Measurements from ENCODE around the gene MRTFB. TPM values are rescaled to one million over a fixed set of nuclear protein-coding genes. Genes with fewer than 3 reads are reported as not detected.

The MRTFB gene
- total RNA-seq, 1 experiment from 2014 or later: 6.5 TPM

DNA sequence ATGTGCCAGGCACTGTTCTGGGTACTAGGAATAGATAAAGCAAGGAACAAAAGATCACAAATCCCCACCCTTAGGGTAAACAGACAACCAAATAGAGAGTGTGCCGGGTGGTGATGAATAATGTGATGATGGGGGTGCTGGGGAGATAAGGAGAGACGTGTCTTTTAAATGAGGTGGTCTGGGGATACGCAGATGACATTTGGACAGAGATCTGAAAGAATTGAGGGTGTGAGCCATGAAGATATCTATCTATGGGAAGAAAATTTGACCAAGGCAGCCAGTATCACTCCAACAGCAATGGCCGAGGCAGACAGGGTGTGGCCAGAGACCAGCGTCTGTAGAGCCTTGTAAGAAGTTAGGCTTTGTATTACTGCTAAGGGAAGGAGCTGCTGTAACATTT lies 165.3 kb downstream of the MRTFB start:
- DNase-seq (ENCODE audit: low spot score): no peak

DNA sequence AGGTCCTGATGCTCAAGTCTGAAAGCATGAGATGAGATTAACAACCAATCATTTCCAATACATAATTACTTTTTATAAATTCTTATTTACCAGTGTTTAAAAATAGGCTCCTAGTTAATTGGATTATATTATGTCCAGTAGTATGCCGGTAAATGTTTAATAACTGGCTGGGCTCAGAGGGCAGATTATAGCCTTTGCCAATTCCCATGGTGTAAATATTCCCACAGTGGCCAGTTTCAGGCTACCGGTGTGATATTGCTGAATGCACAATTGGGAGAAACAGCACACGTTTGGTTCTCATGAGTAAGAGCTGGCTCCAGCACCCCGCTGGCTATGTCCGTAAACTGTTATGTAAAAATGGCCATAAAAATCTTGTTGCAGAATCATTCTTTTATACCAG lies 167.6 kb downstream of the MRTFB start:
- DNase-seq (ENCODE audit: low spot score): no peak

DNA sequence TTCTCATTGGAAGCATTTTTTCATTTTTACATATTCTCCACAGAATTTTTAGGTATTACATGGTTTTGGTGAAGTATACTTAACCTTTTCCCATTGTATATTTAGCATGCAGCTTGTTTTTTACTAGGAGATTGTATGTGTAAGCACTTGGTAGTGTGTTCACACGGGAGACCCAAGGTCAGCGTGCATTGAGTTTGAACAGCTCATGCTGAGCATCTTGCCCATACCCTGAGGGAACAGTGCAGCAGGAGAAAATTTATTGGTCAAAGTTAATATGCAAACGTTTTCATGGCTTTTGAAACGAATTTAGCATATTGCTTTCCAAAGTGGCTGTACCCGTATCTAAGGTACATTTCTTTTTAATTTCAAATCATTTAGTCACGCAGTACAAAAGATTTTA lies 168.7 kb downstream of the MRTFB start:
- DNase-seq (ENCODE audit: low spot score): no peak

GRCh38 chr16:14240219-14240843 lies 169.2 kb downstream of the MRTFB start:
- no peak for DNase-seq (ENCODE audit: low spot score)

GRCh38 chr16:14240964-14241363 lies 169.8 kb downstream of the MRTFB start:
- DNase-seq (ENCODE audit: low spot score): no peak

DNA sequence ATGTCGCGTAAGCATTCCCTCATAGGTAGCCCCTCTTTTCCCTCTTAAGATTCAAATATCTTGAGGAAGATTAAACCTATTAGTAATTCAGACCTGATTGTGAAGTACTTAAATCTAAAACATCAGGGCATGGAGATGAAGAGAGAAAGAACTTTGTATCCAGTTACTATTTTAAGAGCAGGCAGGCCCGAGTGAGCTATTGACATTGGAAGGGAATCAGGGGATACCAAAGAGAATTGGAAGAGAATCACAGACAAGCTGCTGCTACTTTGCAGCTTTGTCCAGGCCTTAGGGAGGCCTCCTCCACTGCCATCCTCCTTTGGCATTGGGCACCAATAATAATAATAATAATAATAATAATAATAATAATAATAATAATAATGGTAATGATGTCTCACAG lies 170.5 kb downstream of the MRTFB start:
- no peak for DNase-seq (ENCODE audit: low spot score)

DNA sequence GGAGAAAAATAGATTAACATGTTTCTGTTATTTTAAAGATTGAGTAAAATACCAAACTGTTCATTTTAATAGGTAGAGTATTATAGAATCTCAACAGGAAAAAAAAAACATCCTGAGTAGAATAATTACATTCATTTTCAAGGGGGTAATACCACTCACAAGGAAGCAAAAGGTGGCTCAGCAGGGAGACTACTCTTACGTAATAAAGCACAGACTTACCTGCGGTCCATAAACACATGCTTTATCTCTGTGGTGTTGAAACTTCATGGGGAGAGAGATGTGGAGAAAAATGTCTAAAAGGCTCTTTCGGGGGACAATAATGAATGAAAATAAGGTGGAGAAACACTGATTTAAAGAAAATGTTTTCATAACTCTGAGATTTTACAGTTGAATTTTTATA lies 171.7 kb downstream of the MRTFB start:
- no peak for DNase-seq (ENCODE audit: low spot score)

DNA sequence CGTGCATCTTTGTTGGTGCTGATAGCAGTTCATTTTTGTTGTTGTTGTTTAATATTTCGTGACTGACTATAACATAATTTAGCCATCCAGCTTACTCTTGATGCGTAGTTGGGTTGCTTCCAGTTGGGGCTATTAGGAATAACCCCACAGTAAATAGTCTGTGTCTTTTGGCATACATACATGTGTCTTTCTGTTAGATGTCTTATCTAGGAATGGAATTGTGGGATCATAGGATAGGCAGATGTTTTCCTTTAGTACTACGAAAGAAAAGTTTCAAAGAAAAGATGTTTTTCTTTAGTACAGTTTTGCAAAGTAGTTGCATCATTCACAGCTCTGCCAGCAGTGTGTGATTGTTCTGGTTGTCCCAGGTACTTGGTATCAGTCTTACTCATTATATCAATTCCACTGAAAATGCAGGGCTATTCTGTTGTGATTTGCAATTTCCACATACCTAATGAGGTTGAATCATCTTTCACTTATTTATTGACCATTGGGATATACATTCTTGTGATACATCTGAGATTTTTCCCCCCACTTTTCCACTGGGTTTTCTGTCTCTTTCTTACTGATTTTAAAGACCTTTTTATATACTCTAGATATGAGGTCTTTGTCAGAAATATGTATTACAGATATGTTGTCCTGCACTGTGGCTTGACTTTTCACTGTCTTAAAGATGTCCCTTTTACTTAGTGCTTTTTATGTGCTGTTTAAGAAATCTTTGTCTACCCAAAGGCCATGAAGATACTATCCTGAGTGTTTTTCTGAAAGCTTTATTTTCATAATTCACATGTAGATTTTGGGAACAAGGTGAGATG lies 173.3 kb downstream of the MRTFB start:
- no peak for DNase-seq (ENCODE audit: low spot score)

DNA sequence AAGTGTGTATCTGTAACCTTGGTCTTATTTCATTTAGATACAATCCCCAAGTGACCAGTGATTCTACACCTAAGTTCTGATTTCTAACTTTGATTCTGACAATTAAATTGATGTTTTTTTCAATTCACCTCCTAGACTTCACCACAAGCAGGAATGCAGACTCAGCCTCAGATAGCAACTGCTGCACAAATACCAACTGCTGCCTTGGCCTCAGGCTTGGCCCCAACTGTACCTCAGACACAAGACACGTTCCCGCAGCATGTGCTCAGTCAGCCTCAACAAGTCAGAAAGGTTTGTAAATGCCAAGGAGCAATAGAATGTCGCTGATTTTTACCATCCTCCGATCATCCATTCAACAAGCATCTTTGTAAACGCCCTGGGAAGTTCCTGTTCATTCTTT lies 177.7 kb downstream of the MRTFB start:
- DNase-seq (ENCODE audit: low spot score): no peak

DNA sequence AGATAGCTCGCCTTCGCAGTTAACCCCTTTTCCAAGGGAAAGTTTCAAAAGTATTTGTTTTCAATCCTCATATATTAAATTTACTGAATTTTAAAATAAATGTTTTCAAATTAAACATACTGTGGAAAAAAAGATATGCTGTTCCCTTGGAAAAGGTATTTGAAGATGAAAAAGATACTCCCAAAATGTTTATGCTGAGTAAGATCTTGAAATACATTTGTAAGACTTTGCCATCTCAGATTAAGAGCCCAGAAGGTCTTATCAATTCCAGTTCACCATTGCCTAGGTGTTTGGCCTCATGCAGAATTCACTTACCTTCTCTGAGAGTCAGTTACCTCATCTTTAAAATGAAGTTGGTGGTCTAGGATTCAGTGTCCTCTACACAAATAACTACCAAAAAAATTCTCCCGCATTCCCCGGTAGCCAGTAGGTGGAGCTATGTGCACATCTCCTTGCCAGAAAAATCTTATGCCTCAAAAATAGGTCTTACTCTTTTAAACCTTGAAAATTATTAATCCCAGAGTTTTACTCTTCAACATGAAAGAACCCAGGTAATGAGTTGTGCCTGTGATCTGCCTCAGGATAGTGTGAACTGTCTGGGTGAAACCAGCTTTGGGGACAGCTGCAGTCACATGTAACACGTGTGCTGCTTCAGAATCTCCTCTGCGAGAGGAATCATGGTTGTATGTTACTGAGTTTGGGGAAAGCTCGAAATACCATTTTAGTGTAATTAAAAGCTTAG lies 178.3 kb downstream of the MRTFB start:
- DNase-seq (ENCODE audit: low spot score): peak; percentile 63

- DNase-seq (ENCODE audit: low spot score): no peak
These were observed 180.3 kb downstream of the MRTFB start for GRCh38 chr16:14251419-14251818.

DNA sequence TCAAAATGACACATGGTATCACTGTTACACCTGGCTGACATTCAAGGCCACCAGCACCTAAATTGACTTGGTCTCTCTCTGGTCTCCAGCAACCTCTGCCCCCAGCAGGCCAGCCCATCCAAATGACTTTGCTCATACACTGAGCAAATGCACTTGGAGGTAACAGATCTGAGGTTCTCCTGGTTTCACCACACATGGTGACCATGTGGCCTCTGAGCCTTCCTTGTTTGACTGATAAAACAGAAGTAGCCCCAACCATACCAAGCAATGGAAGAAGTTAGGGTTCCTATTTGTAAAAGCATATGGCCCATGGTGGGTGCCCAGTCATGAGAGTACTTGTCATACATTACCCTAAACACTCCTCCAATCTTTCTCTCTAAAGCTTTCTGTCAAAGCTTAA lies 181.7 kb downstream of the MRTFB start:
- no peak for DNase-seq (ENCODE audit: low spot score)

- no peak for DNase-seq (ENCODE audit: low spot score)
These were observed 191.9 kb downstream of the MRTFB start for GRCh38 chr16:14263011-14263410.

GRCh38 chr16:14263769-14264168 lies 192.7 kb downstream of the MRTFB start:
- no peak for DNase-seq (ENCODE audit: low spot score)

DNA sequence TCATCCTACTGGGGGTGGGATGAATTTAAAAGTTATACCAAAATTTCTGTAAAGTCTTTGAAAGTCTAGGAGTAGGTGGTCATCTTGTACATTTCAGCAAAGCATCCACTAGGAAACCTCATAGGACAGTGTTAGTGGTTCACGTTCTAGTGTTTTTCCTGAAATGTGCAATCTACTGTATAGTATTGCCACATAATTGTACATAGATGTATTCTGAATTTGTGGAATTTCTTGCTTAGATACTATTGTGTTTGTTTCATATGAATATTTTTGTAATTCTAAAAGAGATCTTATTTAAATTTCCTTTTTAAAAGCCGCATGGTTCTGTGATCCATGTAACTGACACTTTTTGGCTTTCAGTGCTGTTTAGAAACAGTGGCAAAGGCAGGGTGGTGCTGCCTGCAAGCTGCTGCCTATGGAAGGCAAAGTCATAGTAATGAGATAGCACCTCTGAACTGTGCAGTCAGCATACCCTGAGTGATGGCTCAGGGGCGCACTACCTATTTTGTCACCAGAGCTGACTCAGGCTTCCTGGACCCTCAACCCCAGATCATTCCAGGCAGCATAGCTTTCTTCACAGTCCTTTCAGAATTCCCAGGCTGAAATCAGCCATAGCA lies 193.3 kb downstream of the MRTFB start:
- DNase-seq (ENCODE audit: low spot score): no peak

DNA sequence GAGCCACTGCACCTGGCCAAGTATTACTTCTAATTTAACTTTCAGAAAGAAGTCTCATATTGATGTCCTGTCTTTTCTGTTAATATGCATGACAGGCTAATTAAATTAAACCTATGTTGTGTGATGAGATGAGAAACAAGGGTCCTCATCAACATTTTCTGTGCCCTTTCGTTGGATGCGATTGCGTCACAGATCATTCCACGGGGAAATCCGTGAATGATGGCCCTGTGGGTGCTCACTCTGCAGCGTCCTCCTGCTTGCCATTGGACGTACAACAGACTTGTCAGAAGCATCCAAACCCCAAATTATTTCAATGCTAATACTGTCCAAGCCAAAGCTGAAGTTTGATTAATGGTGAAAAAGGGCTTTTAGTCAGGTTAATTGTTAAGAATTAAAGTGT lies 197.0 kb downstream of the MRTFB start:
- no peak for DNase-seq (ENCODE audit: low spot score)

DNA sequence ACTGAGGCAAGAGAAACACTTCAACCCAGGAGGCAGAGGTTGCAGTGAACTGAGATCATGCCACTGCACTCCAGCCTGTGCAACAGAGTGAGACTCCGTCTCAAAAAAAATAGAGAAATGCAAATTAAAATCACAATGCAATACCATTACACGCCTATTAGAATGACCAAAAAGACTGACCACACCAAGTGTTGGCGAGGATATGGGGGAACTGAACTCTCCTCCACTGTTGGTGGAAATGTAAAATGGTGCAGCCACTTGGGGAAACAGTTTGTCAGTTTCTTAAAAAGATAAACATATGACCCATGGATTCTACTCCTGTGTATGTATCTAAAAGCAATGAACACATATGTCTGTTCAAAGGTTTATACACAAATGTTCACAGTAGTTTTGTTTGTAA lies 204.8 kb downstream of the MRTFB start:
- no peak for DNase-seq (ENCODE audit: low spot score)

DNA sequence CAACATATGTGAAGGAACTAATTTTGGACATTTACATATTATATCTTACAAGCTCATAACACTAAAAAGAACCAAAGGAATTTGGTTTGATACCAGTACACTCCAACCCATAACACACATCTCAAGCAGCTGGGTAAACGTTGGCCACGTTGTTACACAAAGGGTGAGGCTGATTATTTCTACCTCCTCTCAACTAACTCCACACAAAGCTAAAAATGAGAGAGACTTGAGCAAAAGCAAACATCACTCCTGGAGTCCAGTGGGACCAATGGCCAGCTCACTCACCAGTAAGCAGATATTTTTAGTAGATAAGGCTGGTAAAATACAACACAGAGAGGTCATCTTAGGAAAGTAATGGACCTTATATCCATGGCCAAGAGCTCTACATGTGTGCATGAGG lies 207.6 kb downstream of the MRTFB start:
- no peak for DNase-seq (ENCODE audit: low spot score)

GRCh38 chr16:14280541-14280940 lies 209.4 kb downstream of the MRTFB start:
- no peak for DNase-seq (ENCODE audit: low spot score)

DNA sequence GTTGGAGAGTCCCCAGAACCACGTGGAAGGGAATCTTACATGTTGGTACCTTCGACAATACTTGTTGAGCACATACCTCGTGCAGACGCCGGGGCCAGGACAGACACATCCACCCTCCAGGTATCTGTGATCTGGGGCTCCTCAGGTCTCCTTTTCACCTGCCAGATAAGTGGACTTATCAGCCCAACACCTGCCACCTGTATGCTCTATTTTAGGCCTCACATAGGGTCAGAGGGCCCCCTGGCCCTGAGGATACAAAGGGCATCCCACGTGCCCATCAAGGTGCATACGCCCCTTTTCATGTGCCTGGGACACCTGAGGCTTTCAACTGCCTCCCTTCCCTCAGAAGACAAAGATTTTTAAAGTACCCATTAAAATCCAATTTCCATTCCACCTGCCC lies 212.7 kb downstream of the MRTFB start:
- no peak for DNase-seq (ENCODE audit: low spot score)

- no peak for DNase-seq (ENCODE audit: low spot score)
These were observed 213.3 kb downstream of the MRTFB start for GRCh38 chr16:14284371-14284770.

DNA sequence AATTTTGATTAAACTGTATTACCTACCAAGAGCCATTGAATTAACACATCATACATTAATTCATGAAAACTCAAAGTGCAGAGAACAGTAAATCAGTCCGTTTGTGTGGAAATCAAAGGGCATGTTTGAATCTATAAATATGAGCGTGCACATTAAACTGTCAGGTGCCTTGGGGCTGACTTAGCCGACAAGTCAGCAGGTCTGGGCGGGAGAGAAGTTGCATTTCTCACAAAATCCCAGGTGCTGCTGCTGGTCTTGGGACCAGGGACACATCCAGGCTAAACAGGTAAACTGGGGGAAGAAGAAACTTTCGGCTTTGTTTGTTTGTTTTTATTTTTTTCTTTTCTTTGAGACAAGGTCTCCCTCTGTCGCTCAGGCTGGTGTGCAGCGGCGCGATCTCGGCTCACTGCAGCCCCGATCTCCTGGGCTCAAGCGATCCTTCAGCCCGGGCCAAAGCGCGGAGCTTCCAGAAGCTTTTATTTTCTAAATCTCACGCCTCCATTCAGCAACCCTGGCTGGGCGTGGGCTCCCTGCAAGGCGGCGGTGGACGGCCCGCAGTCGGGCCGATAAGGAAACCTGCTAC lies 213.9 kb downstream of the MRTFB start:
- DNase-seq (ENCODE audit: low spot score): peak; percentile 83

Measured in HT-29 (cell line).